Activated CD4-positive, alpha-beta memory T cell treated with anti-CD3 and anti-CD28 coated beads, Interleukin-2, amount 10 ng/mL, durations not matched to agents 7 days and 5 days (primary cell): ENCODE measurements around the gene TTC9. TPM values are rescaled to one million over a fixed set of nuclear protein-coding genes. Genes with fewer than 3 reads are reported as not detected.

ENCODE experiments used
- CTCF ChIA-PET: fragments of 350-600 bp; sonication (Branson Sonifier 250); formaldehyde crosslinking; loops from one replicate; lab custom pipeline; 2021; ENCODE audit warnings: antibody characterized with exemption, inconsistent platforms; lab: Charles Lee
- POLR2A ChIA-PET: fragments of 350-600 bp; sonication (Branson Sonifier 250); formaldehyde crosslinking; loops from one replicate; lab custom pipeline; 2021; ENCODE audit warnings: antibody characterized with exemption; lab: Charles Lee
- DNase-seq: peaks from one replicate; pipeline ENCODE4 v3.0.0-alpha.2; 2020
- H3K27ac Mint-ChIP-seq: one replicate; pipeline ENCODE4 v1.8.0; 2021; ENCODE audit warnings: mild to moderate bottlenecking, mixed read lengths
- H3K27me3 Mint-ChIP-seq: one replicate; pipeline ENCODE4 v1.8.0; 2021; ENCODE audit warnings: mixed read lengths
- H3K36me3 Mint-ChIP-seq: one replicate; pipeline ENCODE4 v1.8.0; 2021; ENCODE audit warnings: low read depth, mixed read lengths
- H3K4me1 Mint-ChIP-seq: one replicate; pipeline ENCODE4 v1.8.0; 2021; ENCODE audit warnings: mixed read lengths
- H3K4me3 Mint-ChIP-seq: one replicate; pipeline ENCODE4 v1.8.0; 2021; ENCODE audit warnings: mild to moderate bottlenecking, mixed read lengths
- H3K9me3 Mint-ChIP-seq: one replicate; pipeline ENCODE4 v1.8.0; 2021; ENCODE audit warnings: mixed read lengths
- total RNA-seq, 2 experiments: library from RNA; stranded (reverse); gene quantifications; one replicate each; pipeline ENCODE4 v1.2.3, GENCODE V29; 2021

TTC9 gene
- total RNA-seq, 2 experiments from 2014 or later = 14.1 to 14.7 TPM

DNA sequence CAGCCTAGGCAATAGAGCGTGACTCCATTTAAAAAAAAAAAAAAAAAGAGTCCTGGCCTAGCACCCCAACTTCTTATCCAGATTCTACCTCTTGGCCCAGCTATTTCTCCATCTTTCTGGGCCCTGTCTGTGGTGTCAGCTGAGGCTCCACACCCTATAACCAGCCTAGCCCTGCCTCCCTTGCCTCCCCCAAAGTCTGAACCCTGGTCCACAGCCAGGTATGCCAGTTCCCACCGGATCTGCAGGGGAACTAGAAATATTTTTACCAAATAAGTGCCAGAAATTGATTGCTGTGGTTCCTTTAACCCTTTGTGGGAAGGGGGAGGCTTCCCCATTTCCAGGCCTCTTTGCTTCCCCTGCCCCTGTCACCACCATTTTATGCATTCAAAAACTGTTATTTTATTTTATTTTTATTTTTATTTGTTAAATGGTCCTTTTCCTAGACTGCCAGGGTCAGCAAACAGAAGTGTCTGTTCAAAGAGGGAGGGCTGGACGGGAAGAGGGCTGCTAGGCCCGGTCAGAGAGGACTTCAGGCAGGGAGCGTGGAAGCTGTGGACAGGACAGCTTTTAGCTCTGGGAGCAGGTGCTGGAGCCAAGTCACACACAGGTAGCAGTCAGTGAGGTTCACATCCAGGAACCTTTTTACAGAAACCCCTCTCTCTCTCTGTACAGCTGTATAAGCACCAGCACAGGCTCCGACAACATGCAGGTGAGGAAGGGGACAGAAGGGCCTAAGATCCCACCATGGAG is 23.2 kb downstream of the TTC9 start:
- H3K4me1 Mint-ChIP-seq = peaks cover 46% of the 10 kb centered on the region
- CTCF ChIA-PET = interaction anchor here (1.1 kb wide), 1 partner anchor 50 kb away, joined by 3 read pairs; no protein-coding TSS in a partner anchor
- H3K9me3 Mint-ChIP-seq = no peaks in the 10 kb centered on the region
- H3K36me3 Mint-ChIP-seq = peaks cover 36% of the 10 kb centered on the region
- H3K27ac Mint-ChIP-seq = no peak overlapping the region
- H3K4me3 Mint-ChIP-seq = no peak overlapping the region
- DNase-seq = no peak
- POLR2A ChIA-PET = no interaction called here
- H3K27me3 Mint-ChIP-seq = no peaks in the 10 kb centered on the region

GRCh38 chr14:70665448-70666360 is 24.0 kb downstream of the TTC9 start:
- no peak for DNase-seq
- no peaks in the 10 kb centered on the region for H3K9me3 Mint-ChIP-seq
- H3K36me3 Mint-ChIP-seq = peaks cover 36% of the 10 kb centered on the region
- H3K4me1 Mint-ChIP-seq = peaks cover 38% of the 10 kb centered on the region
- ChIA-PET CTCF (interaction anchor here (1.1 kb wide), 1 partner anchor 49 kb away, joined by 3 read pairs; no protein-coding TSS in a partner anchor), POLR2A (interaction anchor here (0.7 kb wide), 1 partner anchor 10 kb away, joined by 3 read pairs; no protein-coding TSS in a partner anchor)
- H3K27me3 Mint-ChIP-seq = no peaks in the 10 kb centered on the region
- H3K27ac Mint-ChIP-seq = no peak overlapping the region
- no peak overlapping the region for H3K4me3 Mint-ChIP-seq

- no peaks in the 10 kb centered on the region for H3K9me3 Mint-ChIP-seq
Observed at GRCh38 chr14:70666361-70666686, 24.6 kb downstream of the TTC9 start.

DNA sequence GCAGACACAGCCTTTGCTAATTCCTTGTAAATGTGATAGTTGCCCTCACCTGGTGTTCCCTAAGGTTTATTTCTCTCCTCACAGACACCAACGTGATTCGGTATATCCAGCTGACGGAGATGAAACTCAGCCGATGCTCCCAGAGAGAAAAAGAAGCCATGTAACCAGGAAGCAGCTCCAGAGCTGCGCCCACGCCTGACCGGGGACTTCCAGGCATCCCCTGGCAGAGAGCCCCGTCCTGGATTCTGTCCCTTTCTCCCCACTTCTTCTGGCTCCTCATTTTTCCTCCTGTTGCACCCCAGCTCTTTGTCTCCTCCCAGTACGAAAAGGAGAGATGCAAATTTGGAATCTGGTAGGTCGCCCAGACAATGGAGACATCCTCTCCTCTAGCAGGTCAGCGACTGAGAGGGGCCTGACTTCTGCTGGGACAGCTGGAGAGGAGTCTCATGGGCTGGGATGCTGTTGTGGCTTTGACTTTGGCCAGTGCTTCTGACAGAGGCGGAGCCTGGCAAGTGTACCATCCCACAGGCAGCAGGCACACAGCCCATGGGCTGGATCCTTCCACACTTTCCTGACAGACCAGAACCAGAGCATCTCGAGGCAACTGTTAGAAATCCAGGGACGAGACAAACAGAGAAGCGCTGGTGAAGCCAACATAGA is 29.4 kb downstream of the TTC9 start:
- Mint-ChIP-seq H3K9me3 (no peaks in the 10 kb centered on the region), H3K27ac (no peak overlapping the region), H3K36me3 (peaks cover 32% of the 10 kb centered on the region), H3K4me3 (no peak overlapping the region), H3K27me3 (no peaks in the 10 kb centered on the region), H3K4me1 (peaks cover 3% of the 10 kb centered on the region)
- no peak for DNase-seq
- ChIA-PET POLR2A (no interaction called here), CTCF (no interaction called here)

More at GRCh38 chr14:70666361-70666686, 24.6 kb downstream of the TTC9 start:
- Mint-ChIP-seq H3K36me3 (peaks cover 41% of the 10 kb centered on the region), H3K27me3 (no peaks in the 10 kb centered on the region), H3K4me3 (no peak overlapping the region), H3K4me1 (peaks cover 32% of the 10 kb centered on the region), H3K27ac (no peak overlapping the region)
- ChIA-PET CTCF (no interaction called here), POLR2A (interaction anchor here (0.7 kb wide), 1 partner anchor 10 kb away, joined by 3 read pairs; no protein-coding TSS in a partner anchor)
- no peak for DNase-seq

DNA sequence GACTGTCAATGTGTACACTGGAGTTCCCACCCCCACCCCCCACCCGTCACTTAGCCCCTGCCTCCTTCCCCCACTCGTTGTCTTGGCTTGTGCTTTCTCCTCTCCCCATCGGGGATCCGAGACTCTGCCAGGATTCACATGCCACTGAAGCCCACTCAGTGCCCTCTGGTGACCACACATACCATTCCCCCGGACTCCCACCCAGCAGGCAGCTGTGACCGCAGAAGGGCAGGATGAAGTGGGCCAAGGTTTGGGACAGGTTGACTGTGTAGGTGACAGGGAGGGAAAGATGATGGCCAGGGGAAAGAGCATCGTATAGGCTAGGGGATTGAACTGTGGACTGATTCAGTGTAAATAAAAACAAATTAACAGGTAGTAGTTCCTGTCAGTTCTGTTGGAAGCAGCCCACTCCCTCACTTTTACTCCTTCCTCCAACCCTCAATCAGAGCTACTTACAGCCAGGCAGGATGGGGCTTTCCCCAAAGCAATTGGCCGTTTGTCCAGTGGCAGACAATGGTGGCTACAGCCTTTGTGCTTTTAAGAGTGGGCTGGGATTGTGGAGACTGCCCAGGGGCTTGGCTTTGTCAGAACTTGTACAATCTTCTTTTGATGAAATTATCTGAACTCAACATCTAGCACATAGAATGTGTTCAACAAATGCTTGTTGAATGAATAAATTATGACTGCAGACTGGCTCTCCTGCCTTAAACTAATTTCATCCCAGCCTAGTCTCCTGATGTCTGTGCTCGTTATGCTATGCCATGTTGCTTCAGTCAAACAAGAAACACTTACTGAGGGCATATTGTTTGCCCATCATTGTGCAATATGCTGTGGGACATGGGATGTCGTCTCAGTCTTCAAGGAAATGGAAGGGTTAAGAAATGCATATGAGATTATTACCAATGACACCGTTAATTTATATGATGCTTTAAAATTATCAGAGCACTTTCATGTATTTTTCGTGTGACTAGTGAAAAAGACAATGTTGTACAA is 30.2 kb downstream of the TTC9 start:
- Mint-ChIP-seq H3K9me3 (no peaks in the 10 kb centered on the region), H3K27ac (no peak overlapping the region), H3K36me3 (peaks cover 28% of the 10 kb centered on the region), H3K4me1 (peaks cover 3% of the 10 kb centered on the region), H3K4me3 (no peak overlapping the region), H3K27me3 (no peaks in the 10 kb centered on the region)
- ChIA-PET CTCF (interaction anchor here (1.1 kb wide), 1 partner anchor 41 kb away, joined by 3 read pairs; no protein-coding TSS in a partner anchor), POLR2A (no interaction called here)
- no peak for DNase-seq

- ChIA-PET CTCF (no interaction called here), POLR2A (interaction anchor here (1.1 to 1.4 kb wide), 2 partner anchors 12 to 16 kb away, joined by 4 read pairs; no protein-coding TSS in a partner anchor)
- Mint-ChIP-seq H3K4me3 (no peak overlapping the region), H3K9me3 (no peaks in the 10 kb centered on the region), H3K27me3 (no peaks in the 10 kb centered on the region), H3K27ac (no peak overlapping the region), H3K4me1 (no peaks in the 10 kb centered on the region), H3K36me3 (peaks cover 6% of the 10 kb centered on the region)
- no peak for DNase-seq
Observed at GRCh38 chr14:70677341-70677740, 35.6 kb downstream of the TTC9 start.

DNA sequence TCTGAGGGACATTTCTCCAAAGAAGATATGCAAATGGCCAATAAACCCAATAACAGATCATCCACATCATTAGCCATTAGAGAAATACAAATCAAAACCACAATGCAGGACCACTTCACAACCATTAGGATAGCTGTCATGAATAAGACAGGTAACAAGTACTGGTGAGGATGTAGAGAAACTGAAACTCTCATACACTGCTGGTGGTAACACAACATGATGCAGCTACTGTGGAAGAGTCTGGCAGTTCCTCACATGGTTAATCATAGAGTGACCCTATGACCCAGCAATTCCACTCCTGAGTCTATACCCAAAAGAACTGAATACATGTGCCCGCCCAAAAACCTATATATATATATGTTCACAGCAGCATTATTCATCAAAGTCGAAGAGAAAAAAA is 39.0 kb downstream of the TTC9 start:
- Mint-ChIP-seq H3K9me3 (no peaks in the 10 kb centered on the region), H3K4me3 (no peak overlapping the region), H3K4me1 (no peaks in the 10 kb centered on the region), H3K36me3 (no peaks in the 10 kb centered on the region), H3K27me3 (no peaks in the 10 kb centered on the region), H3K27ac (no peak overlapping the region)
- DNase-seq = no peak
- CTCF ChIA-PET = no interaction called here
- POLR2A ChIA-PET = no interaction called here

GRCh38 chr14:70683983-70684382 is 42.3 kb downstream of the TTC9 start:
- POLR2A ChIA-PET = no interaction called here
- no peak overlapping the region for H3K4me3 Mint-ChIP-seq
- H3K27me3 Mint-ChIP-seq = no peaks in the 10 kb centered on the region
- DNase-seq = no peak
- H3K27ac Mint-ChIP-seq = no peak overlapping the region
- no peaks in the 10 kb centered on the region for H3K4me1 Mint-ChIP-seq
- CTCF ChIA-PET = no interaction called here
- H3K36me3 Mint-ChIP-seq = no peaks in the 10 kb centered on the region
- no peaks in the 10 kb centered on the region for H3K9me3 Mint-ChIP-seq

DNA sequence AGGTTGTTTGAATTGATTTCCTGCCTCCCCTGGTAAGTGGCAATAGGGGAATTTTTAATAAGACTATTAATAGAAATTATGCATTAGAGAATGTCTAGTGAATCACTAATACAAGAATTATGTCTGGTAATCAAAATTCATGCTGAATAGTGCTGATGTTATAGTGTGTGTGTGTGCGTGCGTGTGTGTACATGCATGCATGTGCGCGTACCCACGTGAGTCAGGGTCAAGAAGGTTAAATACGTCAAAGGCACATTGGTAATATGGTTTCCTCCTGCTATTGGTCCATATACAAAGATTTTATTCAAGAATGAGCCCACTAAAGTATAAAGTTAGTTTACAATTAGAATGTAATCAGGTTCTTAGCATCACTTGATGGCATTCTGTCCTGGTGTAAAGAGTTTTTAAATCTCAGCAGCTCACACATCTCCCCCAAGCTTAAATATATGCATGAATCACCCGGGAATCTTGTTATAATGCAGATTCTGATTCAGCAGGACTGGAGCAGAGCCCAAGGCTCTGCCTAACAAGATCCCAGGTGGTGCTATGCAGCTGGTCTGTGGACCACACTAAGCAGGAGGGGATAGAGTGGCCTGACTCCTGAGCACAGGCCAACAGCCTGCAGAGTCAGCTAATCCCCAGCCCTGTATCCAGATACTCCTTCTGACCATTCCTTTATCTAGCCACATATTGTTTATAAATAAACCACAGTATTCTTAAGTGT is 43.9 kb downstream of the TTC9 start:
- DNase-seq = no peak
- no peak overlapping the region for H3K4me3 Mint-ChIP-seq
- no peaks in the 10 kb centered on the region for H3K4me1 Mint-ChIP-seq
- ChIA-PET POLR2A (no interaction called here), CTCF (no interaction called here)
- no peaks in the 10 kb centered on the region for H3K36me3 Mint-ChIP-seq
- no peaks in the 10 kb centered on the region for H3K27me3 Mint-ChIP-seq
- no peaks in the 10 kb centered on the region for H3K9me3 Mint-ChIP-seq
- H3K27ac Mint-ChIP-seq = no peak overlapping the region

GRCh38 chr14:70692210-70692609 is 50.5 kb downstream of the TTC9 start:
- no peak overlapping the region for H3K27ac Mint-ChIP-seq
- no peaks in the 10 kb centered on the region for H3K27me3 Mint-ChIP-seq
- DNase-seq = no peak
- H3K9me3 Mint-ChIP-seq = no peaks in the 10 kb centered on the region
- no peaks in the 10 kb centered on the region for H3K4me1 Mint-ChIP-seq
- ChIA-PET CTCF (no interaction called here), POLR2A (no interaction called here)
- H3K36me3 Mint-ChIP-seq = no peaks in the 10 kb centered on the region
- no peak overlapping the region for H3K4me3 Mint-ChIP-seq

- Mint-ChIP-seq H3K27me3 (no peaks in the 10 kb centered on the region), H3K4me3 (no peak overlapping the region)
Observed at GRCh38 chr14:70696026-70696425, 54.3 kb downstream of the TTC9 start.

More at GRCh38 chr14:70696026-70696425, 54.3 kb downstream of the TTC9 start:
- Mint-ChIP-seq H3K27ac (no peak overlapping the region), H3K36me3 (no peaks in the 10 kb centered on the region), H3K9me3 (no peaks in the 10 kb centered on the region), H3K4me1 (no peaks in the 10 kb centered on the region)
- POLR2A ChIA-PET = no interaction called here
- CTCF ChIA-PET = no interaction called here
- no peak for DNase-seq
